Progenitor cell of endocrine pancreas (in vitro differentiated cells): Measurements from ENCODE around the gene KDM7A. TPM values are rescaled to one million over a fixed set of nuclear protein-coding genes. Genes with fewer than 3 reads are reported as not detected.

Experiments used
- DNase-seq: peaks from one replicate; pipeline ENCODE4 v3.0.0; 2021; ENCODE audit warnings: low spot score; ENCODE audit not compliant: unreplicated experiment
- H3K27ac Mint-ChIP-seq: 2 replicates; pipeline ENCODE4 v1.8.0; 2021; ENCODE audit warnings: mild to moderate bottlenecking, moderate library complexity, mixed read lengths
- H3K27me3 Mint-ChIP-seq: 2 replicates; pipeline ENCODE4 v1.8.0; 2021; ENCODE audit warnings: mixed read lengths
- H3K36me3 Mint-ChIP-seq: 2 replicates; pipeline ENCODE4 v1.8.0; 2022; ENCODE audit warnings: mixed read lengths; ENCODE audit not compliant: insufficient read depth
- H3K4me1 Mint-ChIP-seq: 2 replicates; pipeline ENCODE4 v1.8.0; 2021; ENCODE audit warnings: low read depth, mixed read lengths
- H3K4me3 Mint-ChIP-seq: 2 replicates; pipeline ENCODE4 v1.8.0; 2021; ENCODE audit warnings: low read depth, mild to moderate bottlenecking, moderate library complexity, mixed read lengths
- H3K9me3 Mint-ChIP-seq: 2 replicates; pipeline ENCODE4 v1.8.0; 2021; ENCODE audit warnings: low read depth, mixed read lengths
- total RNA-seq: library from RNA; stranded (reverse); gene quantifications from 2 replicates; pipeline ENCODE4 v1.2.1, GENCODE V29; 2021
- TF ChIP-seq, protein P1 (sequence below): fragments of 200-600 bp; sonication (generic); IDR thresholded peaks from one replicate; pipeline ENCODE4 v1.5.0; 2021; ENCODE audit warnings: antibody characterized with exemption, mild to moderate bottlenecking; ENCODE audit not compliant: unreplicated experiment

KDM7A gene
- total RNA-seq, 1 donor from 2014 or later, result 13.8 TPM

DNA sequence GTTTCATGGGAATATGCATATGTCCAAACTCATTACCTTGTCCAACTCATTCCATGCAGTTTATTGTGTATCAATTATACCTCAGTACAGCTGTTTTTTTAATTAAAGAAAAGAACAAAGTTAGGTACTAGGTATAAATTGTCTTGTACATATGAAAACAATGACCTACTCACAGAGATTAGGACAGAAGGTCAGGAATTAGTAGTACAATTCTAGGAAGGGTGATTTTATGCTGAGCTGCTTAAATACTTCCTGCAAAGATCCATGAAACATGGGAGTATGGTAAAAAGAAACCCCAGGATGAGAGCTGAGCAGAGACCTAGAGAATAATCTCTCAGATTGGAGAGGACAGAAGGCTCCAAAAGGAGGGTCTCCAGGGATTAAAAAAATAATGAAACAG lies 13.8 kb upstream of the KDM7A start:
- Mint-ChIP-seq H3K4me3 (no peak overlapping the region), H3K36me3 (no peaks in the 10 kb centered on the region), H3K4me1 (no peaks in the 10 kb centered on the region), H3K27me3 (peaks cover 27% of the 10 kb centered on the region), H3K27ac (no peak overlapping the region), H3K9me3 (no peaks in the 10 kb centered on the region)
- TF ChIP-seq, protein P1, sequence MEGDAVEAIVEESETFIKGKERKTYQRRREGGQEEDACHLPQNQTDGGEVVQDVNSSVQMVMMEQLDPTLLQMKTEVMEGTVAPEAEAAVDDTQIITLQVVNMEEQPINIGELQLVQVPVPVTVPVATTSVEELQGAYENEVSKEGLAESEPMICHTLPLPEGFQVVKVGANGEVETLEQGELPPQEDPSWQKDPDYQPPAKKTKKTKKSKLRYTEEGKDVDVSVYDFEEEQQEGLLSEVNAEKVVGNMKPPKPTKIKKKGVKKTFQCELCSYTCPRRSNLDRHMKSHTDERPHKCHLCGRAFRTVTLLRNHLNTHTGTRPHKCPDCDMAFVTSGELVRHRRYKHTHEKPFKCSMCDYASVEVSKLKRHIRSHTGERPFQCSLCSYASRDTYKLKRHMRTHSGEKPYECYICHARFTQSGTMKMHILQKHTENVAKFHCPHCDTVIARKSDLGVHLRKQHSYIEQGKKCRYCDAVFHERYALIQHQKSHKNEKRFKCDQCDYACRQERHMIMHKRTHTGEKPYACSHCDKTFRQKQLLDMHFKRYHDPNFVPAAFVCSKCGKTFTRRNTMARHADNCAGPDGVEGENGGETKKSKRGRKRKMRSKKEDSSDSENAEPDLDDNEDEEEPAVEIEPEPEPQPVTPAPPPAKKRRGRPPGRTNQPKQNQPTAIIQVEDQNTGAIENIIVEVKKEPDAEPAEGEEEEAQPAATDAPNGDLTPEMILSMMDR, result no peak
- no peak for DNase-seq

DNA sequence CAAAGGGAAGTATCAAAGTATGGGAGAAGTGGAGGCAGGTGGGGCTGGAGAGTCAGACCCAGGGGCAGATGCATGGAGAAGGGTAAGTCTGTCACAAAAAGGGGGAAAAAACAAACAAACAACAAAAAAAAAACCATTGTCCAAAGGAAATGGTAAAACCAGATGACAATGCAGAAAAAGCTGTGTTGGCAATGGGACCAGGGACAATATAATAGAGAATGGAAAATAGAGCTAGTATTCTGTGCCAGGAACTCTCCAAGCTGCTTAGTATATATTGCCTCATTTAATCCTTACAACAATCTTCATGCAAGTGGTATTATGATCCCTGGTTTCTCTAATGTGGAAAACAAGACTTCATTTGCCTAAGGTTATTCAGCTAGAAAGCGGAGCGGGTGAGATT lies 13.1 kb upstream of the KDM7A start:
- TF ChIP-seq, protein P1, result no peak
- no peak for DNase-seq
- Mint-ChIP-seq H3K36me3 (no peaks in the 10 kb centered on the region), H3K4me1 (no peaks in the 10 kb centered on the region), H3K9me3 (no peaks in the 10 kb centered on the region), H3K27me3 (peaks cover 29% of the 10 kb centered on the region), H3K27ac (no peak overlapping the region), H3K4me3 (no peak overlapping the region)

DNA sequence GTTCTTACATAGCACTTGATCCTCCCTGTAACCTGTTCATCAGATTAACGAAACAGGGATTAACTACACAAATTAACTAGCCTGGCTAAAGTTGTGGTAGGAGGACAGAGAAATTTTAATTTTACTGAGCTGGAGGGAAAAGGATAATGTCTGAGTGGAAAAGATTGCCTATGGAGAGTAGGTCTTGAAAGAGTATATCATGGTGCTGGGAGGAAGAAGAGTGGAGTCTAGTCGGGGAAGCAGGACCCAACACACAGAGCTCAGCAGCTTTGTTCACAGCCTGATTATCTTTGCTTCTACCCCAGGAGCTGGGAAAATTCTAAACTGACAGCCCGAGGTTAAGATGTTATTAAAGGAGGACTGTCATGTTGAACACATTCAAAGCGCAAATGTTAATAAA lies 6.1 kb upstream of the KDM7A start:
- TF ChIP-seq, protein P1, result no peak
- H3K27me3 Mint-ChIP-seq, result peaks cover 49% of the 10 kb centered on the region
- H3K36me3 Mint-ChIP-seq, result no peaks in the 10 kb centered on the region
- DNase-seq, result no peak
- no peaks in the 10 kb centered on the region for H3K4me1 Mint-ChIP-seq
- H3K27ac Mint-ChIP-seq, result no peak overlapping the region
- no peaks in the 10 kb centered on the region for H3K9me3 Mint-ChIP-seq
- no peak overlapping the region for H3K4me3 Mint-ChIP-seq

DNA sequence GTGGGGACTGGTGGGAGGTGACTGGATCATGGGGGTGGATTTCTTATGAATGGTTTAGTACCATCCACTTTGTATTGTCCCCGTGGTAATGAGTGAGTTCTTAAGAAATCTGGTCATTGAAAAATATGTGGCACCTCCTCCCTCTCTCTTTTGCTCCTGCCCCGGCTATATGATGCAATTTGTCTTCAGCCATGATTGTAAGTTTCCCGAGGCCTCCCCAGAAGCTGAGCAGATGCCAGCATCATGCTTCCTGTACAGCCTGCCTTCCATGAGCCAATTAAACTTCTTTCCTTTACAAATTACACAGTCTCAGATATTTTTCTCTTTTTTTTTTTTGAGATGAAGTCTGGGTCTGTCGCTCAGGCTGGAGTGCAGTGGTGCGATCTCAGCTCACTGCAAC lies 2.6 kb upstream of the KDM7A start:
- TF ChIP-seq, protein P1, result no peak
- Mint-ChIP-seq H3K27me3 (peaks cover 47% of the 10 kb centered on the region), H3K27ac (no peak overlapping the region), H3K9me3 (no peaks in the 10 kb centered on the region), H3K4me1 (peaks cover 8% of the 10 kb centered on the region), H3K4me3 (no peak overlapping the region), H3K36me3 (no peaks in the 10 kb centered on the region)
- no peak for DNase-seq

DNA sequence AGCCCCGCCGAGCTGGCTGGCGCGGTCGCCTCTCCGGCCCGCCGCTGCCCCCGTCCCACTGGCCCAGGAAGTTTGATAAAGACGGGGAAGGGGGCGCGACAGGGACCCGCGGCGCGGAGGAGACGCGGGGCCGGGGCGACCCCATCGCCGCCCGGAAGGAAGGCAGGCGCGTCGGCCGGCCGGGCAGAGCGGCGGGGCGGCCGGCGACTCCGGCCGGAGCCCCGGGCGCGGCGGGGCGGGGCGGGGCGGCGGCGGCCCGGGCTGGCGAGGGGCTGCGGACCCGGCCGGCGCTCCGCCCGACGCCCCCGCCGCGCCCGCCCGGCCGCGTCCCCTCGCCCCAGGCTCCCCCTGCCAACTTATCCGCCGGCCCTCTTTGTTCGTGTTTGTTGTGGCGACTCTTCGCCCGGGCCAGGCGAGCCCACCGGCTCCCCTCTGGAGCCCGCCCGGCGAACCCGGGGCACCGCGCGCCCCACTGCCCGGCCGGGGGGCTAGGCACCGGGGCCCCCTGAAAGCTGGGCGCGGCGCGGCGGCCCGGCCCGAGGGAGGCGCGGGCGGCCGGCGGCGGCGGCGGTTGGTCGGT lies 571 bp downstream of the KDM7A start:
- no peaks in the 10 kb centered on the region for H3K36me3 Mint-ChIP-seq
- peaks cover 21% of the 10 kb centered on the region for H3K27me3 Mint-ChIP-seq
- peaks cover 15% of the 10 kb centered on the region for H3K4me1 Mint-ChIP-seq
- no peaks in the 10 kb centered on the region for H3K9me3 Mint-ChIP-seq
- H3K27ac Mint-ChIP-seq, result peak overlapping the region; percentile 89
- peak; percentile 15 for DNase-seq
- TF ChIP-seq, protein P1, result no peak
- peak overlapping the region; percentile 91 for H3K4me3 Mint-ChIP-seq
